IMR-90 (cell line): Measurements from ENCODE around the gene CTTN. TPM values are rescaled to one million over a fixed set of nuclear protein-coding genes. Genes with fewer than 3 reads are reported as not detected.

Experiments
- ATAC-seq: fragments of 200-7000 bp; cut with Tn5 transposase; 2 replicates; pipeline ENCODE4 v1.9.1; 2020; ENCODE audit warnings: low read depth, mild to moderate bottlenecking, moderate library complexity
- BruUV-seq: library from RNA; stranded (reverse); fragments of 400-500 nt; replicated peaks from 2 replicates; lab custom pipeline; 2021; lab: Mats Ljungman, UMichigan
- CTCF ChIA-PET: fragments of 300-600 bp; formaldehyde crosslinking; extraction: SDS; loops from one replicate; lab custom pipeline; 2021; ENCODE audit warnings: antibody characterized with exemption; lab: Yijun Ruan, JAX
- POLR2A ChIA-PET: fragments of 300-600 bp; sonication (Branson Sonifier 250); formaldehyde crosslinking; loops from one replicate; lab custom pipeline; 2022; ENCODE audit warnings: antibody characterized with exemption; ENCODE audit not compliant: unreplicated experiment; lab: Charles Lee
- DNase-seq: peaks from one replicate; pipeline ENCODE4 v3.0.0; 2013
- H2AFZ ChIP-seq: replicated peaks from 2 replicates; pipeline ENCODE3; 2013; ENCODE audit warnings: low read length, mild to moderate bottlenecking; ENCODE audit not compliant: poor library complexity
- H2AK5ac ChIP-seq: 2 replicates; pipeline ENCODE4 v1.6.1; 2013; ENCODE audit warnings: low read depth, low read length, inconsistent platforms
- H2AK9ac ChIP-seq: replicated peaks from 2 replicates; pipeline ENCODE3; 2013; ENCODE audit warnings: mild to moderate bottlenecking, low read depth, low read length, moderate library complexity; ENCODE audit not compliant: poor library complexity
- H2BK120ac ChIP-seq: 2 replicates; pipeline ENCODE4 v1.6.1; 2013; ENCODE audit warnings: low read depth, low read length, inconsistent platforms
- H2BK15ac ChIP-seq: 3 replicates; pipeline ENCODE4 v1.6.1; 2013; ENCODE audit warnings: low read depth, low read length, inconsistent platforms
- H2BK20ac ChIP-seq: 2 replicates; pipeline ENCODE4 v1.6.1; 2013; ENCODE audit warnings: low read depth, mild to moderate bottlenecking, inconsistent platforms, low read length, moderate library complexity
- H2BK5ac ChIP-seq: 2 replicates; pipeline ENCODE4 v1.6.1; 2013; ENCODE audit warnings: mild to moderate bottlenecking, low read depth, low read length, inconsistent platforms; ENCODE audit not compliant: poor library complexity, severe bottlenecking
- H3K14ac ChIP-seq: replicated peaks from 2 replicates; pipeline ENCODE4 v1.6.1; 2013; ENCODE audit warnings: low read depth, low read length, inconsistent platforms
- H3K18ac ChIP-seq: 2 replicates; pipeline ENCODE4 v1.6.1; 2013; ENCODE audit warnings: low read depth, low read length, control low read depth
- H3K23ac ChIP-seq: 2 replicates; pipeline ENCODE4 v1.6.1; 2013; ENCODE audit warnings: low read depth, low read length, inconsistent platforms
- H3K27ac ChIP-seq: 2 replicates; pipeline ENCODE4 v1.5.1; 2013; ENCODE audit warnings: mild to moderate bottlenecking, control low read depth, low read length; ENCODE audit not compliant: insufficient read depth
- H3K27me3 ChIP-seq: 2 replicates; pipeline ENCODE4 v1.6.1; 2013; ENCODE audit warnings: low read length; ENCODE audit not compliant: control insufficient read depth, insufficient read depth
- H3K36me3 ChIP-seq: 2 replicates; pipeline ENCODE4 v1.6.1; 2013; ENCODE audit warnings: low read length, mixed read lengths; ENCODE audit not compliant: control insufficient read depth, insufficient read depth
- H3K4ac ChIP-seq: 2 replicates; pipeline ENCODE4 v1.6.1; 2013; ENCODE audit warnings: low read depth, low read length, inconsistent platforms
- H3K4me1 ChIP-seq: 2 replicates; pipeline ENCODE4 v1.6.1; 2013; ENCODE audit warnings: low read length, mixed read lengths; ENCODE audit not compliant: control insufficient read depth, insufficient read depth
- H3K4me2 ChIP-seq: 2 replicates; pipeline ENCODE4 v1.6.1; 2013; ENCODE audit warnings: low read depth, mild to moderate bottlenecking, control low read depth, low read length, moderate library complexity
- H3K4me3 ChIP-seq: 2 replicates; pipeline ENCODE4 v1.5.1; 2013; ENCODE audit warnings: low read depth, mild to moderate bottlenecking, control low read depth, low read length, moderate library complexity; ENCODE audit not compliant: insufficient read depth
- H3K56ac ChIP-seq: 2 replicates; pipeline ENCODE4 v1.6.1; 2013; ENCODE audit warnings: low read length, inconsistent platforms; ENCODE audit not compliant: insufficient read depth; ENCODE audit errors: extremely low read depth
- H3K79me1 ChIP-seq, 2 experiments: 2 replicates each; pipeline ENCODE4 v1.6.1; 2013; ENCODE audit warnings: low read length in 2 of 2, inconsistent platforms in 1 of 2, low read depth in 1 of 2
- H3K9ac ChIP-seq: 2 replicates; pipeline ENCODE4 v1.6.1; 2013; ENCODE audit warnings: low read depth, low read length, control low read depth
- H3K9me1 ChIP-seq: 2 replicates; pipeline ENCODE4 v1.6.1; 2013; ENCODE audit warnings: low read length, inconsistent platforms; ENCODE audit not compliant: insufficient read depth
- H3K9me3 ChIP-seq: 2 replicates; pipeline ENCODE4 v1.6.1; 2013; ENCODE audit warnings: low read length; ENCODE audit not compliant: control insufficient read depth, insufficient read depth
- H4K20me1 ChIP-seq: 2 replicates; pipeline ENCODE4 v1.6.1; 2013; ENCODE audit warnings: low read length, inconsistent platforms; ENCODE audit not compliant: insufficient read depth
- H4K5ac ChIP-seq: 2 replicates; pipeline ENCODE4 v1.6.1; 2013; ENCODE audit warnings: mild to moderate bottlenecking, low read depth, low read length, control low read depth
- H4K8ac ChIP-seq, 2 experiments: 2 replicates each; pipeline ENCODE4 v1.6.1; 2013; ENCODE audit warnings: low read depth in 2 of 2, low read length in 2 of 2, control low read depth in 1 of 2, inconsistent platforms in 1 of 2
- H4K91ac ChIP-seq: 2 replicates; pipeline ENCODE4 v1.6.1; 2013; ENCODE audit warnings: low read depth, low read length, inconsistent platforms; ENCODE audit not compliant: insufficient read depth
- SMC3 ChIP-seq: fragments of 150-350 bp; IDR thresholded peaks from 2 replicates; pipeline ENCODE4 v1.6.1; 2016; ENCODE audit warnings: low read depth, mild to moderate bottlenecking, antibody characterized with exemption, low read length, moderate library complexity
- WGBS, 2 experiments: methylation state at CpG; one replicate each; pipeline versions ENCODE4 v1.1.5 to v1.1.7; 2013; ENCODE audit warnings: missing lambda C conversion rate in 2 of 2; ENCODE audit not compliant: insufficient read length in 1 of 2; ENCODE audit errors: extremely low coverage in 2 of 2; 5-methylcytosine and 5-hydroxymethylcytosine counted together
- dilution Hi-C: fragments of 300-500 bp; cut with HindIII; formaldehyde crosslinking; loops from one replicate; pipeline ENCODE4 v1.14.3; 2018; ENCODE audit warnings: low sequenced_read_pairs; ENCODE audit not compliant: unreplicated experiment
- in situ Hi-C: fragments of 300-500 bp; cut with MboI; formaldehyde crosslinking; loops from 3 replicates; pipeline ENCODE4 v1.14.3; 2019; ENCODE audit warnings: low sequenced_read_pairs, inconsistent platforms, mixed read lengths
- intact Hi-C: fragments of 100-400 bp; cut with micrococcal nuclease; formaldehyde crosslinking; loops from 2 replicates; pipeline ENCODE4 v1.10.0; 2022
- polyA plus RNA-seq, 3 experiments: library from polyadenylated mRNA; depleted of rRNA; stranded (reverse); fragments of >200 nt; gene quantifications; 2 replicates each; pipeline ENCODE4 v1.2.3, GENCODE V29; 2012; ENCODE audit warnings: low replicate concordance in 1 of 3
- total RNA-seq: library from RNA; depleted of rRNA; stranded (reverse); fragments of >200 nt; gene quantifications from 2 replicates; pipeline ENCODE4 v1.2.3, GENCODE V29; 2012

Gene CTTN
- total and polyA plus RNA-seq, 2 of the 4 experiments (the other 2 are of a cell fraction): 287 to 296 TPM

DNA sequence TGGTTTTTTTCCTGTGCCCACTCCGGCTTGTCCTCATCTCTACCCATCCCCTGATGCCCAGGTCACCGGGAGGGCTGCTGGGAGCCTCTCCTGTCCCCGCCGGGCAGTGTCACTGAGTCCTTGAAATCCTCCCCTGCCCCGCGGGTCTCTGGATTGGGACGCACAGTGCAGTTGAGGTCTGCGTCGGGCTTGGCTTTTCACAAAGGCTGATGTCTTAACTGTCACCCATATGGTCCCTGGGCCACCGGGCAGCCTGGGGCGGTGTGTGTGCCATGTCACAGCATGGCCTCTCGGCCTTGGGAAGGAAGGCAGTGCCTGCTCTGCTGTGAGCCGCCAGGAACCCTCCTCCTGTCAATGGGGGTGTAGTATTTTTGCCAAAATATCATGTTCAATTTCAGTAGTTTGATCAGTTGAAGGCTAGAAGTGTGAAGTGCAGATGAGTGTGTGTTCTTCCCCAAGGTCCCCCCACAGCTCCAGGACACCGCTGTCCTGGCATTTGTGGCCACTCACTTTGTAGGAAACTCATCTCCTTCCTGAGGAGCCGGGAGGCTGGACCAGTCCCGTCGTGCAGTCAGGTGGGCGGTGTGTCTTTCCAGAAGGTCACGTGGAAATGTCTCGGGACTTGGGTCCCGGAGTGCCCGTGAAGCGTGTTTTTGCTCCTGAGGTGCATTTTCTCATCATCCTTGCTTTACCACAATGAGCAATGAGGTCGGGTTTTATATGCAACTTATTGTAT lies 37.6 kb downstream of the CTTN start:
- H3K56ac ChIP-seq: no peak overlapping the region
- no peak overlapping the region for H3K18ac ChIP-seq
- H2BK5ac ChIP-seq: no peak overlapping the region
- H2BK15ac ChIP-seq: no peak overlapping the region
- no peak overlapping the region for H3K14ac ChIP-seq
- H3K4me2 ChIP-seq: no peak overlapping the region
- no peaks in the 10 kb centered on the region for H3K9me3 ChIP-seq
- DNase-seq (no peak), ATAC-seq (no peak)
- H3K36me3 ChIP-seq: peaks cover 73% of the 10 kb centered on the region
- dilution Hi-C loops: no loop called here
- ChIA-PET POLR2A (no interaction called here), CTCF (no interaction called here)
- H4K8ac ChIP-seq: no peak overlapping the region
- no peak overlapping the region for H2BK120ac ChIP-seq
- H4K91ac ChIP-seq: no peak overlapping the region
- no peaks in the 10 kb centered on the region for H3K27me3 ChIP-seq
- H4K5ac ChIP-seq: no peak overlapping the region
- in situ Hi-C loops: no loop called here
- intact Hi-C loops: no loop called here
- H3K4me1 ChIP-seq: no peaks in the 10 kb centered on the region
- H2AFZ ChIP-seq: no peak overlapping the region
- TF ChIP-seq SMC3: no peak
- H3K23ac ChIP-seq: no peak overlapping the region
- 96% methylated on average over 4 of the region's 24 CpGs; no CpG with 5 or more reads in 1 of the 2 experiments for WGBS, 2 experiments
- H2AK9ac ChIP-seq: no peak overlapping the region
- H3K4ac ChIP-seq: no peak overlapping the region
- H2BK20ac ChIP-seq: no peak overlapping the region
- no peak overlapping the region for H3K27ac ChIP-seq
- no peak overlapping the region for H2AK5ac ChIP-seq
- no peak overlapping the region for H3K9ac ChIP-seq
- BruUV-seq: no TSS peak
- peaks cover 57% of the 10 kb centered on the region for H4K20me1 ChIP-seq
- no peaks in the 10 kb centered on the region for H3K9me1 ChIP-seq
- H3K4me3 ChIP-seq: no peak overlapping the region
- H3K79me1 ChIP-seq: peaks cover 6 to 35% of the 10 kb centered on the region in 2 experiments; a peak in 3 of 4 replicates
